DMS 273 (cell line): ENCODE measurements around the gene SOX18.

Source experiments
- DNase-seq: peaks from one replicate; lab custom pipeline; 2025; ENCODE audit not compliant: unreplicated experiment; lab: John Stamatoyannopoulos, UW

The SOX18 gene

GRCh38 chr20:64053841-64054661 lies 4.6 kb upstream of the SOX18 start:
- peak; percentile 75 for DNase-seq

GRCh38 chr20:64052987-64053840 lies 3.8 kb upstream of the SOX18 start:
- DNase-seq: no peak

GRCh38 chr20:64052326-64052722 lies 2.9 kb upstream of the SOX18 start:
- no peak for DNase-seq

GRCh38 chr20:64051561-64052325 lies 2.3 kb upstream of the SOX18 start:
- DNase-seq: peak; percentile 49

- DNase-seq: no peak
These were observed 1.6 kb upstream of the SOX18 start for GRCh38 chr20:64051033-64051452.

- DNase-seq: no peak
These were observed 1.0 kb upstream of the SOX18 start for GRCh38 chr20:64050261-64051032.

GRCh38 chr20:64049878-64050260 lies 430 bp upstream of the SOX18 start:
- DNase-seq: peak; percentile 61

GRCh38 chr20:64048402-64049044 lies 916 bp downstream of the SOX18 start:
- no peak for DNase-seq

GRCh38 chr20:64047968-64048401 lies 1.5 kb downstream of the SOX18 start:
- DNase-seq: no peak

- DNase-seq: no peak
These were observed 2.4 kb downstream of the SOX18 start for GRCh38 chr20:64047046-64047389.

- DNase-seq: no peak
These were observed 4.0 kb downstream of the SOX18 start for GRCh38 chr20:64045346-64046011.

- DNase-seq: peak; percentile 84
These were observed 4.8 kb downstream of the SOX18 start for GRCh38 chr20:64044484-64045247.

GRCh38 chr20:64043768-64044167 lies 5.7 kb downstream of the SOX18 start:
- DNase-seq: no peak

- DNase-seq: no peak
These were observed 7.2 kb downstream of the SOX18 start for GRCh38 chr20:64042054-64042781.

- no peak for DNase-seq
These were observed 7.7 kb downstream of the SOX18 start for GRCh38 chr20:64041781-64042053.

GRCh38 chr20:64041040-64041780 lies 8.2 kb downstream of the SOX18 start:
- peak; percentile 95 for DNase-seq

- DNase-seq: peak; percentile 40
These were observed 9.0 kb downstream of the SOX18 start for GRCh38 chr20:64040231-64041039.
